ENCODE data around the gene DENND2A. TPM values are rescaled to one million over a fixed set of nuclear protein-coding genes. Genes with fewer than 3 reads are reported as not detected.
"Not testable (repeated sequence)": the region's sequence is repeated elsewhere in the genome, so short reads cannot be mapped to it uniquely, and the experiment has no call there.

The DENND2A gene
- total RNA-seq, 1 experiment from 2014 or later: 0.16 TPM

GRCh38 chr7:140655511-140656408, 15.1 kb upstream of the DENND2A start:
- in situ Hi-C loops (cut with HindIII; ENCODE audit: low pct_unique_long_range_greater_than_20kb, low sequenced_read_pairs): no loop called here
- no peak for DNase-seq (ENCODE audit: low read depth, low spot score)

- DNase-seq (ENCODE audit: low read depth, low spot score): no peak
- in situ Hi-C loops (cut with HindIII; ENCODE audit: low pct_unique_long_range_greater_than_20kb, low sequenced_read_pairs): no loop called here
Observed at GRCh38 chr7:140654661-140655060, 14.0 kb upstream of the DENND2A start.

GRCh38 chr7:140654109-140654387, 13.4 kb upstream of the DENND2A start:
- in situ Hi-C loops (cut with HindIII; ENCODE audit: low pct_unique_long_range_greater_than_20kb, low sequenced_read_pairs): no loop called here
- DNase-seq (ENCODE audit: low read depth, low spot score): no peak

GRCh38 chr7:140653319-140654108, 12.9 kb upstream of the DENND2A start:
- in situ Hi-C loops (cut with HindIII; ENCODE audit: low pct_unique_long_range_greater_than_20kb, low sequenced_read_pairs): no loop called here
- peak; percentile 89 for DNase-seq (ENCODE audit: low read depth, low spot score)

- DNase-seq (ENCODE audit: low read depth, low spot score): no peak
- in situ Hi-C loops (cut with HindIII; ENCODE audit: low pct_unique_long_range_greater_than_20kb, low sequenced_read_pairs): no loop called here
Observed at GRCh38 chr7:140650367-140650766, 9.8 kb upstream of the DENND2A start.

- in situ Hi-C loops (cut with HindIII; ENCODE audit: low pct_unique_long_range_greater_than_20kb, low sequenced_read_pairs): no loop called here
- DNase-seq (ENCODE audit: low read depth, low spot score): no peak
Observed at GRCh38 chr7:140649556-140650205, 9.1 kb upstream of the DENND2A start.

GRCh38 chr7:140646931-140647647, 6.5 kb upstream of the DENND2A start:
- peak; percentile 90 for DNase-seq (ENCODE audit: low read depth, low spot score)
- in situ Hi-C loops (cut with HindIII; ENCODE audit: low pct_unique_long_range_greater_than_20kb, low sequenced_read_pairs): no loop called here

GRCh38 chr7:140645166-140645900, 4.7 kb upstream of the DENND2A start:
- in situ Hi-C loops (cut with HindIII; ENCODE audit: low pct_unique_long_range_greater_than_20kb, low sequenced_read_pairs): no loop called here
- DNase-seq (ENCODE audit: low read depth, low spot score): peak; percentile 73

GRCh38 chr7:140644761-140645160, 4.1 kb upstream of the DENND2A start:
- in situ Hi-C loops (cut with HindIII; ENCODE audit: low pct_unique_long_range_greater_than_20kb, low sequenced_read_pairs); DNase-seq (ENCODE audit: low read depth, low spot score): not testable (repeated sequence)

GRCh38 chr7:140643416-140643815, 2.8 kb upstream of the DENND2A start:
- in situ Hi-C loops (cut with HindIII; ENCODE audit: low pct_unique_long_range_greater_than_20kb, low sequenced_read_pairs): no loop called here
- DNase-seq (ENCODE audit: low read depth, low spot score): no peak

GRCh38 chr7:140641524-140642195, 1.0 kb upstream of the DENND2A start:
- DNase-seq (ENCODE audit: low read depth, low spot score): no peak
- in situ Hi-C loops (cut with HindIII; ENCODE audit: low pct_unique_long_range_greater_than_20kb, low sequenced_read_pairs): no loop called here

- in situ Hi-C loops (cut with HindIII; ENCODE audit: low pct_unique_long_range_greater_than_20kb, low sequenced_read_pairs): no loop called here
- no peak for DNase-seq (ENCODE audit: low read depth, low spot score)
Observed at GRCh38 chr7:140640060-140640637, 464 bp downstream of the DENND2A start.

- no peak for DNase-seq (ENCODE audit: low read depth, low spot score)
- in situ Hi-C loops (cut with HindIII; ENCODE audit: low pct_unique_long_range_greater_than_20kb, low sequenced_read_pairs): no loop called here
Observed at GRCh38 chr7:140639366-140640053, 1.1 kb downstream of the DENND2A start.

GRCh38 chr7:140638173-140638791, 2.3 kb downstream of the DENND2A start:
- in situ Hi-C loops (cut with HindIII; ENCODE audit: low pct_unique_long_range_greater_than_20kb, low sequenced_read_pairs): no loop called here
- DNase-seq (ENCODE audit: low read depth, low spot score): no peak

- in situ Hi-C loops (cut with HindIII; ENCODE audit: low pct_unique_long_range_greater_than_20kb, low sequenced_read_pairs): no loop called here
- DNase-seq (ENCODE audit: low read depth, low spot score): no peak
Observed at GRCh38 chr7:140637400-140637799, 3.2 kb downstream of the DENND2A start.

Data from SK-MEL-5 (cell line).